Psoas muscle (tissue), 8 donors: ENCODE data around the gene TTLL10. TPM values are rescaled to one million over a fixed set of nuclear protein-coding genes. Genes with fewer than 3 reads are reported as not detected.

Experiments
- ATAC-seq, 4 donors: fragments of 200-7000 bp; cut with Tn5 transposase; one replicate each; pipeline ENCODE4 v1.9.1; 2020; ENCODE audit warnings: moderate library complexity in 3 of 4, mild to moderate bottlenecking in 2 of 4
- DNase-seq, 2 donors: peaks; one replicate each; pipeline ENCODE4 v3.0.0-alpha.2; 2020
- H3K27ac ChIP-seq: fragments of 200-600 bp; one replicate; pipeline ENCODE4 v1.8.0; 2022
- H3K27me3 ChIP-seq, 3 donors: fragments of 200-600 bp in 1 of 3; one replicate each; pipeline versions ENCODE4 v1.6.1 to v1.8.0; 2013 to 2022; ENCODE audit warnings: low read length in 2 of 3, mild to moderate bottlenecking in 2 of 3, moderate library complexity in 1 of 3; ENCODE audit not compliant: insufficient read depth in 3 of 3
- H3K36me3 ChIP-seq, 2 donors: fragments of 200-600 bp in 1 of 2; one replicate each; pipeline versions ENCODE4 v1.6.1 to v1.8.0; 2013 to 2022; ENCODE audit warnings: low read depth in 1 of 2, mild to moderate bottlenecking in 1 of 2, moderate library complexity in 1 of 2; ENCODE audit not compliant: insufficient read depth in 1 of 2
- H3K4me1 ChIP-seq: fragments of 200-600 bp; one replicate; pipeline ENCODE4 v1.8.0; 2022
- H3K4me3 ChIP-seq: fragments of 200-600 bp; one replicate; pipeline ENCODE4 v1.8.0; 2022; ENCODE audit warnings: mild to moderate bottlenecking
- H3K9me3 ChIP-seq: fragments of 200-600 bp; one replicate; pipeline ENCODE4 v1.8.0; 2022
- WGBS, 3 donors: extraction: QIAGEN DNeasy Blood & Tissue Kit; methylation state at CpG; one replicate each; pipeline versions ENCODE4 v1.1.6 to v1.1.7; 2013; 5-methylcytosine and 5-hydroxymethylcytosine counted together
- intact Hi-C, 2 donors: fragments of 100-400 bp; cut with DNase I; formaldehyde crosslinking; loops; one replicate each; pipeline versions ENCODE4 v1.11.0 to v1.14.2; 2022
- polyA plus RNA-seq, 3 donors: library from polyadenylated mRNA; stranded (reverse); fragments of 200-250 nt; gene quantifications; one replicate each; pipeline ENCODE4 v1.2.3, GENCODE V29; 2013
- total RNA-seq, 4 donors: library from RNA; stranded (reverse); fragmentation: NEBNext Ultra II Directional in 2 of 4; extraction: Animal tissue kit (Norgen Biotek cat#: 25700) in 2 of 4; gene quantifications; one replicate each; pipeline versions ENCODE4 v1.2.1 to v1.2.4, GENCODE V29; 2021 to 2023
- TF ChIP-seq, protein P1 (sequence below): fragments of 200-600 bp; IDR thresholded peaks from one replicate; pipeline ENCODE4 v1.8.0; 2022; ENCODE audit warnings: antibody characterized with exemption
- donor health status: healthy with polysubstance abuse.
- donor health status: DM: no; HTN: no; CAD: no; lungs with moderate emphysema.
- donor health status: Bipolar disorder and iron deficiency.
- donor health status: healthy.
- donor health status: DM: yes; HTN: yes; CAD: no.
- donor health status: DM: no; HTN: no; CAD: no.
- donor health status: DM: no; HTN: no; CAD: no.
- donor health status: DM: yes; HTN: yes; CAD: no.

TTLL10 gene
- total and polyA plus RNA-seq, 7 donors: 0.03 to 0.27 (median 0.10) TPM; not detected in 3

DNA sequence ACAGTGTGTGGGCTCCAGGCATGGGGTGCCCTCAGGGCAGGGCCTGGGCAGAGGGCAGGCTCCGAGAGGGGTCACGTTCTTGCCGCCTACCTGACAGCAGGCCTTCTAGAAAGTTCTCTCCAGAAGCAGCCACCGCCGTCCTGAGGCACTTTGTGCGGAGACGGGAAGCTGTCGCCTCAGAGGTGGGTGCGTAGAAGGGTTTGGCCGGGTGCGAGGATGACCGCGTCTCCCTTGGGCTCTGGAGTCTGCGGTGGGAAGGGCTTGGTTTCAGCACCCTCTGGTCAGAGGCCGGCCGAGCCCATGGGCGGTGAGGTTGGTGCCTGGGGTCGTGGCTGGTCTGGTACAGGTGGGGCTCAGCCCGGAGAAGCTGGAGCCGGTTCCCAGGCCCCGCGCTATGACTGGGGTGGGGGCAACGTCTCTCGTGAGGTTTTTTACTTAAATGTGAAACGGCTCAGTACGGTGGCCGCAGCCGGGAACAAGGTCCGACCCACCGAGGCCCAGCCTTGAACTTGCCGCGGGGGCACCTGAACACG is 10.1 kb upstream of the TTLL10 start:
- Histone ChIP-seq H3K27me3 (peaks cover 0 to 33% (median 4%) of the 10 kb centered on the region in 3 donors), H3K4me1 (peaks cover 9% of the 10 kb centered on the region), H3K4me3 (no peak overlapping the region), H3K27ac (no peak overlapping the region), H3K36me3 (no peaks in the 10 kb centered on the region), H3K9me3 (no peaks in the 10 kb centered on the region)
- TF ChIP-seq, protein P1, sequence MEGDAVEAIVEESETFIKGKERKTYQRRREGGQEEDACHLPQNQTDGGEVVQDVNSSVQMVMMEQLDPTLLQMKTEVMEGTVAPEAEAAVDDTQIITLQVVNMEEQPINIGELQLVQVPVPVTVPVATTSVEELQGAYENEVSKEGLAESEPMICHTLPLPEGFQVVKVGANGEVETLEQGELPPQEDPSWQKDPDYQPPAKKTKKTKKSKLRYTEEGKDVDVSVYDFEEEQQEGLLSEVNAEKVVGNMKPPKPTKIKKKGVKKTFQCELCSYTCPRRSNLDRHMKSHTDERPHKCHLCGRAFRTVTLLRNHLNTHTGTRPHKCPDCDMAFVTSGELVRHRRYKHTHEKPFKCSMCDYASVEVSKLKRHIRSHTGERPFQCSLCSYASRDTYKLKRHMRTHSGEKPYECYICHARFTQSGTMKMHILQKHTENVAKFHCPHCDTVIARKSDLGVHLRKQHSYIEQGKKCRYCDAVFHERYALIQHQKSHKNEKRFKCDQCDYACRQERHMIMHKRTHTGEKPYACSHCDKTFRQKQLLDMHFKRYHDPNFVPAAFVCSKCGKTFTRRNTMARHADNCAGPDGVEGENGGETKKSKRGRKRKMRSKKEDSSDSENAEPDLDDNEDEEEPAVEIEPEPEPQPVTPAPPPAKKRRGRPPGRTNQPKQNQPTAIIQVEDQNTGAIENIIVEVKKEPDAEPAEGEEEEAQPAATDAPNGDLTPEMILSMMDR: no peak
- ATAC-seq (no peak), DNase-seq (no peak)
- 92 to 96% (median 94%) methylated on average over 32 to 33 of the region's 33 CpGs for WGBS, 3 donors
- intact Hi-C loops: no loop called here

DNA sequence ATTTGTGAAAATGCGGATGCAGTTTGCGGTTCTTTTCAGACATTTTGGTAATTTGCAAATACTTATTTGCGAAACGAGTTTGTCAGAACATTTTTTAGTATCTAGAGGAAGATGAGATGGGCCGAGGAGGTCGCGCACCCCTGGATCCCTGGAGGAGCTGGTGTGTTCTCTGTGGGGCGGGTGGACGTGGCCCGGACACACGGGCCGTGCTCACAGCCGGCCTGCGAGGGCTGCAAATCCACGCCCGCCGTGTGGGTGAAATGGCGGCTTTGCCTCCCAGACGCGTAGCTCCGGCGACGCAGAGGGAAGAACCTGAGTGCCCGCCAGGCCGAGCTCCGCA is 9.3 kb upstream of the TTLL10 start:
- peaks cover 0 to 40% (median 4%) of the 10 kb centered on the region in 3 donors for H3K27me3 ChIP-seq
- DNase-seq (peak; percentile 10 to 44), ATAC-seq (no peak)
- intact Hi-C loops: no loop called here
- H3K36me3 ChIP-seq: no peaks in the 10 kb centered on the region
- TF ChIP-seq, protein P1: no peak
- 81 to 88% (median 88%) methylated on average over 25 to 26 of the region's 26 CpGs for WGBS, 3 donors
- H3K4me1 ChIP-seq: peaks cover 9% of the 10 kb centered on the region
- H3K4me3 ChIP-seq: no peak overlapping the region
- H3K9me3 ChIP-seq: no peaks in the 10 kb centered on the region
- H3K27ac ChIP-seq: no peak overlapping the region

DNA sequence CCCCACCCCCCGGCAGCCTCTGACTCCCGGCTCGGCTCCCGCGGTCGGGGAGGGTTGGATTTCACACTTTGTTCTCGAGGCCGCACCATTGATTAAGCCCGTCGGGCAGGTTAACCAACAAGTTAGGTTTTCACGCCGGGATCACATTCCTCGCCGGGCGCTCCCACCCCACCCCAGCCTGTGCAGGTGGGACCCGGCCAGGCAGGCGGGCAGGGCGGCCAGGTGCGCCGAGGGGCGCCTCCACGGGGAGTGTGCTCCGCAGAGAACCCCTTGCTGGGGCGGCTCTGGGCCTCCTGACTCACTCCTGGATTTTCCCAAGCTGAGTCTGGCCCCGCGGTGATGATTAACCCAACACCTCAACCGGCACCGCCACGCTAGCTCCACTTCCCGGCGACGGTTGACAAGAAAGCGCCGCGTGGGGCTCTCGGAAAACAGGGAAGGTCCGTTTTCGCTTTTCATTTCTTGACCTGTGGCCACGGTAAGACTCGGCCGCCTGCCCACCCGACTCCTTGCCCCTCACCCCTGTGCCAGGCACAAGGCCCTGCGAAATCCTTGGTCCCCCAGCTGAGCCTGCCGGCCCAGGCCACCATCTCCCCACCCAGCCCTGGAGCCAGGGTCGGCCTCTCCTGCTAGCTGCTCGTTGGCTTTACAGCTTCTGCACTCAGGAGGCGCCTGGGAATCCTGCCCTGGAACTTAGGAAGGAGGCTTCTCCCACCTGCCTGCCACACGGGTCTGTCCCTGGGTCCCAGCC is 8.8 kb upstream of the TTLL10 start:
- H3K27me3 ChIP-seq: peaks cover 0 to 45% (median 7%) of the 10 kb centered on the region in 3 donors
- intact Hi-C loops: no loop called here
- TF ChIP-seq, protein P1: no peak
- H3K4me3 ChIP-seq: no peak overlapping the region
- 73 to 77% (median 76%) methylated on average over 42 to 48 of the region's 48 CpGs for whole genome bisulfite sequencing, 3 donors
- ATAC-seq (no peak), DNase-seq (peak in 1 of 2 donors; percentile 51)
- H3K36me3 ChIP-seq: no peaks in the 10 kb centered on the region
- no peak overlapping the region for H3K27ac ChIP-seq
- peaks cover 9% of the 10 kb centered on the region for H3K4me1 ChIP-seq
- no peaks in the 10 kb centered on the region for H3K9me3 ChIP-seq

- ATAC-seq (peak in 2 of 4 donors; percentile 40 to 69), DNase-seq (peak in 1 of 2 donors; percentile 44)
- Histone ChIP-seq H3K4me1 (peaks cover 9% of the 10 kb centered on the region), H3K9me3 (no peaks in the 10 kb centered on the region), H3K27me3 (peaks cover 0 to 49% (median 9%) of the 10 kb centered on the region in 3 donors), H3K27ac (no peak overlapping the region), H3K4me3 (peak overlapping the region; percentile 25), H3K36me3 (no peaks in the 10 kb centered on the region)
- intact Hi-C loops: no loop called here
- 22 to 38% (median 25%) methylated on average over 12 of the region's 12 CpGs for WGBS, 3 donors
- TF ChIP-seq, protein P1: no peak
Observed at GRCh38 chr1:1165485-1165884, 8.2 kb upstream of the TTLL10 start.
